GM12875 (cell line): ENCODE data around the gene CNEP1R1.

ENCODE experiments used
- H3K4me3 ChIP-seq: one replicate; pipeline ENCODE4 v1.5.1; 2011; ENCODE audit warnings: low read depth, low read length, control low read depth
- CTCF ChIP-seq: IDR thresholded peaks from 2 replicates; pipeline ENCODE4 v1.5.1; 2011; ENCODE audit warnings: low read depth, mild to moderate bottlenecking, control low read depth, inconsistent platforms, low read length, moderate library complexity, borderline replicate concordance; ENCODE audit not compliant: insufficient read depth

Gene CNEP1R1

GRCh38 chr16:50059111-50059510 lies 34.1 kb downstream of the CNEP1R1 start:
- no peak for TF ChIP-seq CTCF
- no peak overlapping the region for H3K4me3 ChIP-seq

DNA sequence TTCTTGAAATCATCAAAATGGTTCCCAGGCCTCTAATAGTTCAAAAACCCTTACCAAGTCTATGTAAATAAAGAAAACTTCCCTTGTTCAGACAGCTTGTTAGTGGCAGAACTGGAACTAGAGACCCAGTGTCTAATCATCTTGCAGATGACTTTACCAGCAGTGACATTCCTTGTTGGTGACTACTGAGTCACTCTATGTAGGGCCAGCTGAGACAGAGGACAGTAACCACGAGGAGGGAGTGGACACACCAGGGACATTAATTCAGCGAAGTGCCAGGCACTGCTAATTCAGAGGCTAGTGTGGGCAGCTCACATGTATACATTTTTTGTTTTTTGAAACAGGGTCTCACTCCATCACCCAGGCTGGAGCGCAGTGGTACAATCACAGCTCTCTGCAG lies 34.6 kb downstream of the CNEP1R1 start:
- H3K4me3 ChIP-seq, result no peak overlapping the region
- no peak for TF ChIP-seq CTCF

- no peak overlapping the region for H3K4me3 ChIP-seq
- no peak for TF ChIP-seq CTCF
Measured at GRCh38 chr16:50061326-50061725, 36.3 kb downstream of the CNEP1R1 start.

- peak overlapping the region; percentile 18 for H3K4me3 ChIP-seq
- TF ChIP-seq CTCF, result no peak
Measured at GRCh38 chr16:50065241-50065623, 40.2 kb downstream of the CNEP1R1 start.

- peak within 1 kb of the TSS; percentile 85 for H3K4me3 ChIP-seq
- TF ChIP-seq CTCF, result no peak
Measured at GRCh38 chr16:50065624-50066481, 40.8 kb downstream of the CNEP1R1 start, which contains the start of gene HEATR3. HEATR3 (plus strand) TSS chr16:50065970; CDS start chr16:50066132, 162 bp downstream.

- H3K4me3 ChIP-seq, result peak overlapping the region; percentile 85
- TF ChIP-seq CTCF, result no peak
Measured at GRCh38 chr16:50066482-50067289, 41.7 kb downstream of the CNEP1R1 start.
